Measurements from ENCODE around the gene TDRD3. TPM values are rescaled to one million over a fixed set of nuclear protein-coding genes. Genes with fewer than 3 reads are reported as not detected.
"Not testable (repeated sequence)": the region's sequence is repeated elsewhere in the genome, so short reads cannot be mapped to it uniquely, and the experiment has no call there.

Gene TDRD3
- total and polyA plus RNA-seq, 4 donors = 3.6 to 15.8 (median 6.2) TPM

GRCh38 chr13:60370343-60370742 lies 26.7 kb upstream of the TDRD3 start:
- H3K27ac ChIP-seq (ENCODE audit: low read depth in 1 of 2, low read length in 2 of 2) = no peak overlapping the region

GRCh38 chr13:60372141-60372540 lies 24.9 kb upstream of the TDRD3 start:
- no peaks in the 10 kb centered on the region for H3K4me1 ChIP-seq (ENCODE audit: control insufficient read depth in 4 of 4, insufficient read depth in 4 of 4, low read length in 3 of 4)
- DNase-seq (ENCODE audit: low spot score) = no peak
- no peaks in the 10 kb centered on the region for H3K9me3 ChIP-seq (ENCODE audit: control insufficient read depth in 4 of 4, low read length in 3 of 4)
- H3K27ac ChIP-seq (ENCODE audit: low read depth in 1 of 2, low read length in 2 of 2) = no peak overlapping the region
- no peaks in the 10 kb centered on the region for H3K36me3 ChIP-seq (ENCODE audit: control insufficient read depth in 4 of 4, insufficient read depth in 3 of 4, low read depth in 1 of 4, low read length in 3 of 4)
- WGBS = 74% methylated on average over 2 of the region's 2 CpGs
- H3K4me3 ChIP-seq (ENCODE audit: low read depth in 1 of 3, low read length in 3 of 3) = no peak overlapping the region
- TF ChIP-seq TAF1 (conservative IDR thresholded peaks at IDR 0.05) (no peak), ZBTB33 (IDR thresholded peaks at IDR 0.05) (no peak), EGR1 (IDR thresholded peaks at IDR 0.05; ENCODE audit: low read depth in 2 of 2) (no peak), HNF4G (IDR thresholded peaks at IDR 0.05) (no peak), MAX (IDR thresholded peaks at IDR 0.05) (no peak), HNF4A (conservative IDR thresholded peaks at IDR 0.05) (no peak), NR2F2 (IDR thresholded peaks at IDR 0.05) (no peak), FOXA2 (IDR thresholded peaks at IDR 0.05) (no peak), YY1 (IDR thresholded peaks at IDR 0.05) (no peak)
- no peaks in the 10 kb centered on the region for H3K27me3 ChIP-seq (ENCODE audit: control insufficient read depth in 4 of 4, insufficient read depth in 4 of 4, low read length in 3 of 4)
- H3K9ac ChIP-seq (ENCODE audit: low read depth in 1 of 2, low read length in 2 of 2) = no peak overlapping the region

More at GRCh38 chr13:60370343-60370742, 26.7 kb upstream of the TDRD3 start:
- no peak for TF ChIP-seq RAD21 (IDR thresholded peaks at IDR 0.05)
- TF ChIP-seq HNF4A (conservative IDR thresholded peaks at IDR 0.05) = no peak
- TF ChIP-seq FOXA1 (IDR thresholded peaks at IDR 0.05) = no peak
- no peak for TF ChIP-seq RXRA (IDR thresholded peaks at IDR 0.05)
- no peak for DNase-seq (ENCODE audit: low spot score)
- Histone ChIP-seq H3K36me3 (ENCODE audit: control insufficient read depth in 4 of 4, insufficient read depth in 3 of 4, low read depth in 1 of 4, low read length in 3 of 4) (no peaks in the 10 kb centered on the region), H3K9ac (ENCODE audit: low read depth in 1 of 2, low read length in 2 of 2) (no peak overlapping the region), H3K9me3 (ENCODE audit: control insufficient read depth in 4 of 4, low read length in 3 of 4) (no peaks in the 10 kb centered on the region), H3K4me3 (ENCODE audit: low read depth in 1 of 3, low read length in 3 of 3) (no peak overlapping the region), H3K27me3 (ENCODE audit: control insufficient read depth in 4 of 4, insufficient read depth in 4 of 4, low read length in 3 of 4) (no peaks in the 10 kb centered on the region), H3K4me1 (ENCODE audit: control insufficient read depth in 4 of 4, insufficient read depth in 4 of 4, low read length in 3 of 4) (no peaks in the 10 kb centered on the region)
- WGBS = 76% methylated on average over 7 of the region's 7 CpGs

- not testable (repeated sequence) for H3K4me3 ChIP-seq (ENCODE audit: low read depth in 1 of 3, low read length in 3 of 3); H3K27ac ChIP-seq (ENCODE audit: low read depth in 1 of 2, low read length in 2 of 2); H3K36me3 ChIP-seq (ENCODE audit: control insufficient read depth in 4 of 4, insufficient read depth in 3 of 4, low read depth in 1 of 4, low read length in 3 of 4); H3K4me1 ChIP-seq (ENCODE audit: control insufficient read depth in 4 of 4, insufficient read depth in 4 of 4, low read length in 3 of 4); H3K9me3 ChIP-seq (ENCODE audit: control insufficient read depth in 4 of 4, low read length in 3 of 4); H3K9ac ChIP-seq (ENCODE audit: low read depth in 1 of 2, low read length in 2 of 2); H3K27me3 ChIP-seq (ENCODE audit: control insufficient read depth in 4 of 4, insufficient read depth in 4 of 4, low read length in 3 of 4); DNase-seq (ENCODE audit: low spot score)
- WGBS = 78% methylated on average over 3 of the region's 3 CpGs
Measured at GRCh38 chr13:60379282-60379681, 17.7 kb upstream of the TDRD3 start.

GRCh38 chr13:60379837-60380565 lies 17.0 kb upstream of the TDRD3 start:
- H3K9me3 ChIP-seq (ENCODE audit: control insufficient read depth in 4 of 4, low read length in 3 of 4) = no peaks in the 10 kb centered on the region
- H3K27me3 ChIP-seq (ENCODE audit: control insufficient read depth in 4 of 4, insufficient read depth in 4 of 4, low read length in 3 of 4) = no peaks in the 10 kb centered on the region
- H3K4me3 ChIP-seq (ENCODE audit: low read depth in 1 of 3, low read length in 3 of 3) = no peak overlapping the region
- no peak overlapping the region for H3K9ac ChIP-seq (ENCODE audit: low read depth in 1 of 2, low read length in 2 of 2)
- no peaks in the 10 kb centered on the region for H3K36me3 ChIP-seq (ENCODE audit: control insufficient read depth in 4 of 4, insufficient read depth in 3 of 4, low read depth in 1 of 4, low read length in 3 of 4)
- TF ChIP-seq RXRA (IDR thresholded peaks at IDR 0.05) = no peak
- no peak for TF ChIP-seq FOXA1 (IDR thresholded peaks at IDR 0.05)
- TF ChIP-seq HNF4A (conservative IDR thresholded peaks at IDR 0.05) = no peak
- TF ChIP-seq NR2F2 (IDR thresholded peaks at IDR 0.05) = no peak
- TF ChIP-seq ZBTB33 (IDR thresholded peaks at IDR 0.05) = no peak
- H3K27ac ChIP-seq (ENCODE audit: low read depth in 1 of 2, low read length in 2 of 2) = no peak overlapping the region
- no peak for DNase-seq (ENCODE audit: low spot score)
- WGBS = 79% methylated on average over 3 of the region's 3 CpGs
- no peaks in the 10 kb centered on the region for H3K4me1 ChIP-seq (ENCODE audit: control insufficient read depth in 4 of 4, insufficient read depth in 4 of 4, low read length in 3 of 4)

Data from liver (tissue), 9 donors.